Measurements from ENCODE around the gene ZDHHC16.

- TF ChIP-seq CTCF (IDR thresholded peaks at IDR 0.05; ENCODE audit: low read depth, low read length, missing input control): no peak
- TF ChIP-seq TAF1 (conservative IDR thresholded peaks at IDR 0.05): no peak
- no peak for TF ChIP-seq REST (IDR thresholded peaks at IDR 0.05)
Measured at GRCh38 chr10:97454330-97455036, 8.5 kb downstream of the ZDHHC16 start.

Measured in liver (tissue), 3 donors.